ENCODE measurements around the gene PTPRO.

DNA sequence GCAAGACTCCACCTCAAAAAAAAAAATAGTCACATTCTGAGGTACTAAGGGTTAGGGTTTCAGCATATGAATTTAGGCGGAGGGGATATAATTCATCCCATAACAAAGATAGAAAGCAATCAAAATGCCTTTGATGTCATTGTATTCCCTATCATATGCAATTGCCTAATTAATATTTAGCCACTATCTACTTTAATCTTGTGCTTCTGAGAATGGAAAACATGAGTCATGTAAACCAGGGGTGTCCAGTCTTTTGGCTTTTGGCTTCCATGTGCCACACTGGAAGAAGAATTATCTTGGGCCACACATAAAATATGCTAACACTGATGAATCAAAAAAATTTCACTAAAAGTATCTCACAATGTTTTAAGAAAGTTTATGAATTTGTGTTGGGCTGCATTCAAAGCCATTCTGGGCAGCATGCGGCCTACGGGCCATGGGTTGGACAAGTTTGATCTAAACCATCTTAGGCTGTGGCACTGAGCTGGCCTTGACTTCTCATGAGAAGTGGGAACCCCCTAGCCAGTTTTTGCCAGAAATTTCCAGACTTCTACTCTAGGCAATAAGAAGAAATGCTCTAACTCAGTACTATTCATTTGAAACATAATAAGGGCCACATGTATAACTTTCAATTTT lies 219.8 kb downstream of the PTPRO start:
- TF ChIP-seq, protein P1, sequence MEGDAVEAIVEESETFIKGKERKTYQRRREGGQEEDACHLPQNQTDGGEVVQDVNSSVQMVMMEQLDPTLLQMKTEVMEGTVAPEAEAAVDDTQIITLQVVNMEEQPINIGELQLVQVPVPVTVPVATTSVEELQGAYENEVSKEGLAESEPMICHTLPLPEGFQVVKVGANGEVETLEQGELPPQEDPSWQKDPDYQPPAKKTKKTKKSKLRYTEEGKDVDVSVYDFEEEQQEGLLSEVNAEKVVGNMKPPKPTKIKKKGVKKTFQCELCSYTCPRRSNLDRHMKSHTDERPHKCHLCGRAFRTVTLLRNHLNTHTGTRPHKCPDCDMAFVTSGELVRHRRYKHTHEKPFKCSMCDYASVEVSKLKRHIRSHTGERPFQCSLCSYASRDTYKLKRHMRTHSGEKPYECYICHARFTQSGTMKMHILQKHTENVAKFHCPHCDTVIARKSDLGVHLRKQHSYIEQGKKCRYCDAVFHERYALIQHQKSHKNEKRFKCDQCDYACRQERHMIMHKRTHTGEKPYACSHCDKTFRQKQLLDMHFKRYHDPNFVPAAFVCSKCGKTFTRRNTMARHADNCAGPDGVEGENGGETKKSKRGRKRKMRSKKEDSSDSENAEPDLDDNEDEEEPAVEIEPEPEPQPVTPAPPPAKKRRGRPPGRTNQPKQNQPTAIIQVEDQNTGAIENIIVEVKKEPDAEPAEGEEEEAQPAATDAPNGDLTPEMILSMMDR (IDR thresholded peaks at IDR 0.05; ENCODE audit: low read depth, low read length) = no peak
- TF ChIP-seq EZH2phosphoT487 (IDR thresholded peaks at IDR 0.05; ENCODE audit: low read depth) = no peak
